ENCODE measurements around the gene FCHSD2. TPM values are rescaled to one million over a fixed set of nuclear protein-coding genes. Genes with fewer than 3 reads are reported as not detected.
A peak's percentile ranks its signal among the peaks of the same experiment; 100 is the strongest.

The FCHSD2 gene
- total and polyA plus RNA-seq, 9 of the 15 experiments (the other 6 are each of a cell fraction or from before 2014, with no cell fraction given), result 1.8 to 14.7 (median 6.4) TPM

DNA sequence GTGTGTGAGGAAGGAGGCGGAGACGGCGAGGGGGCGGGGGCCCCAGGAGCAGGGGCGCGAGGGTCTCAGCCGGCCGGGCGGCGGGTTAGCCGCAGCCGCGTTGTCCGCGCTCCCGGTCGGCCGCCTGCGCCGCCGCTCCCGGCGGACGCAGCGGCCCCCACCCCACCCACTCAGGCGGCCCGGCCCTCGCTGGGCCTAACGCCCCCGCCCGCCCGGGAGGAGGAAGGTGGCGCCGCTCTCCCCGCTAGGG, at the start of gene FCHSD2 (continued):
- TF ChIP-seq, protein P1, sequence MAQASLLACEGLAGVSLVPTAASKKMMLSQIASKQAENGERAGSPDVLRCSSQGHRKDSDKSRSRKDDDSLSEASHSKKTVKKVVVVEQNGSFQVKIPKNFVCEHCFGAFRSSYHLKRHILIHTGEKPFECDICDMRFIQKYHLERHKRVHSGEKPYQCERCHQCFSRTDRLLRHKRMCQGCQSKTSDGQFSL (CRISPR knock-in tag; IDR thresholded peaks at IDR 0.05), result no peak
- TF ChIP-seq, protein P1 (tag; IDR thresholded peaks at IDR 0.05), result 0 out of 4 replicates have a peak, but pooled peaks of 1 of the 2 experiments have one; percentile 9

DNA sequence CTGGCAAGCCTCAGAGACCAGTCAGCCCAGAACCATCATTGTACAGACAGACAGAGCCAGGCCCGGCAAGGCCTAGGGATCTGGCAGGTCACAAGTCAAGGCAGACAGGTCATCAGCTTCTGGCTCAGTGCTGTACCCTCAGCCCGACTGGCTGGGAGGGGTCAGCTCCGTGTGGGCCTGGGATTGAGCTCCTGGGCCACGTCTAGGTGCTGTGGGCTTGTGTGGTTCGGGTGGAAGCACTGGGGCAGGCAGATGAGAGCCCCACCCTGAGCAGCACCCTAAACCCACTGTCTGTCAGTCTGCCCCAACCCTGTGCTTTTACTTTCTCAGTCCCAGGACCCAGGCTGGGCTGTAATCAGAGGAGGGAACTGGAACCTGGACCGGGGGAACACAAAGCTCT, 49.0 kb upstream of the FCHSD2 start:
- 3% methylated on average over 6 of the region's 6 CpGs for WGBS (ENCODE audit: insufficient coverage, low coverage, missing lambda C conversion rate)
- ChIA-PET POLR2A (interaction anchor here (0.7 kb wide), 1 partner anchor 13 kb away, joined by 3 read pairs; no protein-coding TSS in a partner anchor), CTCF (ENCODE audit: low intra/inter-chr PET ratio) (no interaction called here)
- Histone ChIP-seq H3K9me1 (ENCODE audit: control insufficient read depth, insufficient read depth, low read length) (no peaks in the 10 kb centered on the region), H3K27me3 (ENCODE audit: control insufficient read depth in 2 of 2, insufficient read depth in 2 of 2, low read length in 2 of 2) (peaks cover 24 to 56% of the 10 kb centered on the region in 2 experiments; a peak in 4 of 5 replicates), H3K4me1 (replicated peaks in 1 of 2; ENCODE audit: control insufficient read depth in 2 of 2, insufficient read depth in 2 of 2, low read length in 2 of 2) (0 out of 5 replicates have a peak, but pooled peaks cover 0 to 3% of the 10 kb centered on the region in 2 experiments), H3K36me3 (ENCODE audit: control insufficient read depth, insufficient read depth, low read length) (no peaks in the 10 kb centered on the region), H3K9ac (ENCODE audit: insufficient read depth in 1 of 2, low read depth in 2 of 2, low read length in 2 of 2) (peak overlapping the region in 1 of 2 experiments; percentile 43; a peak in 1 of 4 replicates), H3K79me2 (ENCODE audit: control insufficient read depth, insufficient read depth, low read length) (no peaks in the 10 kb centered on the region), H2AFZ (ENCODE audit: low read depth, low read length) (no peak overlapping the region), H3K27ac (ENCODE audit: extremely low read depth, low read depth, low read length) (no peak overlapping the region), H3K9me3 (replicated peaks; ENCODE audit: control insufficient read depth, insufficient read depth, low read depth, low read length) (no peaks in the 10 kb centered on the region), H4K20me1 (replicated peaks; ENCODE audit: control insufficient read depth, insufficient read depth, low read length) (peaks cover 3% of the 10 kb centered on the region; the same call in 1 of the 2 replicates), H3K4me2 (ENCODE audit: insufficient read depth, low read length) (no peak overlapping the region), H3K4me3 (no peak overlapping the region)
- in situ Hi-C loops (cut with MboI), result no loop called here
- no peak for FAIRE-seq
- intact Hi-C loops (cut with micrococcal nuclease), result no loop called here
- no peak for TF ChIP-seq MEF2A (IDR thresholded peaks at IDR 0.05; ENCODE audit: control insufficient read depth, low read depth, low read length)
- no peak for DNase-seq (ENCODE audit: extremely low read depth in 1 of 4, low spot score in 3 of 4)
- no peak; the same call in 2 of the 3 replicates for ATAC-seq
- BruUV-seq (replicated peaks), result no TSS peak

DNA sequence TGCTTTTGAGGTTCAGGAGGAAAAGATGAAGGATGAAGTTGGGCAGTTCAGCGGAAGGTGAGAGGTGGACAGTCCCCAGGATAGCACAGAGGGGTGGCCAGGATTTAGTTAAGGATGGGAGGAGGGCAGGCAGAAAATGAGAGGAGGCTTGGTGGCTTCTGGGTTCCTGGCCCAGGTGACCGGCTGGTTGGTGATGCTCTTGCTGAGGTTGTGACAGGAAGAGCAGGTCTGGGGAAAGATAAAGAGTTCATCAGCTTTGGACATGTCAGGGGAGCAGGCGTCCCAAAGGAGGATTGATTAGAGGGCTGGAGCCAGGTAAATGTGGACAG, 48.4 kb upstream of the FCHSD2 start:
- no TSS peak for BruUV-seq (replicated peaks)
- Histone ChIP-seq H3K9me1 (ENCODE audit: control insufficient read depth, insufficient read depth, low read length) (no peaks in the 10 kb centered on the region), H3K79me2 (ENCODE audit: control insufficient read depth, insufficient read depth, low read length) (no peaks in the 10 kb centered on the region), H3K9me3 (replicated peaks; ENCODE audit: control insufficient read depth, insufficient read depth, low read depth, low read length) (no peaks in the 10 kb centered on the region), H3K9ac (ENCODE audit: insufficient read depth in 1 of 2, low read depth in 2 of 2, low read length in 2 of 2) (no peak overlapping the region), H3K4me3 (no peak overlapping the region), H2AFZ (ENCODE audit: low read depth, low read length) (no peak overlapping the region), H4K20me1 (replicated peaks; ENCODE audit: control insufficient read depth, insufficient read depth, low read length) (peaks cover 3% of the 10 kb centered on the region; the same call in 1 of the 2 replicates), H3K4me1 (replicated peaks in 1 of 2; ENCODE audit: control insufficient read depth in 2 of 2, insufficient read depth in 2 of 2, low read length in 2 of 2) (peaks cover 0 to 7% of the 10 kb centered on the region in 2 experiments; a peak in 2 of 5 replicates), H3K36me3 (ENCODE audit: control insufficient read depth, insufficient read depth, low read length) (no peaks in the 10 kb centered on the region), H3K27me3 (ENCODE audit: control insufficient read depth in 2 of 2, insufficient read depth in 2 of 2, low read length in 2 of 2) (peaks cover 24 to 53% of the 10 kb centered on the region in 2 experiments; a peak in 4 of 5 replicates), H3K27ac (ENCODE audit: extremely low read depth, low read depth, low read length) (no peak overlapping the region), H3K4me2 (ENCODE audit: insufficient read depth, low read length) (no peak overlapping the region)
- CTCF ChIA-PET (ENCODE audit: low intra/inter-chr PET ratio), result no interaction called here
- in situ Hi-C loops (cut with MboI), result no loop called here
- 4% methylated on average over 3 of the region's 3 CpGs for WGBS (ENCODE audit: insufficient coverage, low coverage, missing lambda C conversion rate)
- intact Hi-C loops (cut with micrococcal nuclease), result no loop called here
- DNase-seq (ENCODE audit: extremely low read depth in 1 of 4, low spot score in 3 of 4), result no peak
- FAIRE-seq, result no peak
- POLR2A ChIA-PET, result no interaction called here
- ATAC-seq, result no peak
- TF ChIP-seq JUNB (CRISPR knock-in tag; conservative IDR thresholded peaks at IDR 0.05), result no peak
- TF ChIP-seq, protein P2, sequence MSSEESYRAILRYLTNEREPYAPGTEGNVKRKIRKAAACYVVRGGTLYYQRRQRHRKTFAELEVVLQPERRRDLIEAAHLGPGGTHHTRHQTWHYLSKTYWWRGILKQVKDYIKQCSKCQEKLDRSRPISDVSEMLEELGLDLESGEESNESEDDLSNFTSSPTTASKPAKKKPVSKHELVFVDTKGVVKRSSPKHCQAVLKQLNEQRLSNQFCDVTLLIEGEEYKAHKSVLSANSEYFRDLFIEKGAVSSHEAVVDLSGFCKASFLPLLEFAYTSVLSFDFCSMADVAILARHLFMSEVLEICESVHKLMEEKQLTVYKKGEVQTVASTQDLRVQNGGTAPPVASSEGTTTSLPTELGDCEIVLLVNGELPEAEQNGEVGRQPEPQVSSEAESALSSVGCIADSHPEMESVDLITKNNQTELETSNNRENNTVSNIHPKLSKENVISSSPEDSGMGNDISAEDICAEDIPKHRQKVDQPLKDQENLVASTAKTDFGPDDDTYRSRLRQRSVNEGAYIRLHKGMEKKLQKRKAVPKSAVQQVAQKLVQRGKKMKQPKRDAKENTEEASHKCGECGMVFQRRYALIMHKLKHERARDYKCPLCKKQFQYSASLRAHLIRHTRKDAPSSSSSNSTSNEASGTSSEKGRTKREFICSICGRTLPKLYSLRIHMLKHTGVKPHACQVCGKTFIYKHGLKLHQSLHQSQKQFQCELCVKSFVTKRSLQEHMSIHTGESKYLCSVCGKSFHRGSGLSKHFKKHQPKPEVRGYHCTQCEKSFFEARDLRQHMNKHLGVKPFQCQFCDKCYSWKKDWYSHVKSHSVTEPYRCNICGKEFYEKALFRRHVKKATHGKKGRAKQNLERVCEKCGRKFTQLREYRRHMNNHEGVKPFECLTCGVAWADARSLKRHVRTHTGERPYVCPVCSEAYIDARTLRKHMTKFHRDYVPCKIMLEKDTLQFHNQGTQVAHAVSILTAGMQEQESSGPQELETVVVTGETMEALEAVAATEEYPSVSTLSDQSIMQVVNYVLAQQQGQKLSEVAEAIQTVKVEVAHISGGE (CRISPR knock-in tag; IDR thresholded peaks at IDR 0.05), result no peak
- TF ChIP-seq HMG20B (CRISPR knock-in tag; IDR thresholded peaks at IDR 0.05), result no peak
- TF ChIP-seq ELF1 (tag; IDR thresholded peaks at IDR 0.05), result no peak
- no peak for TF ChIP-seq ZNF445 (CRISPR knock-in tag; IDR thresholded peaks at IDR 0.05; ENCODE audit: low read depth)
- no peak for TF ChIP-seq TBL1XR1 (IDR thresholded peaks at IDR 0.05; ENCODE audit: low read length in 2 of 2)
- no peak for TF ChIP-seq RHOXF2B (CRISPR knock-in tag; conservative IDR thresholded peaks at IDR 0.05)

All from K562 (cell line).